CD14-positive monocyte (primary cell): ENCODE data around the gene CENPA. TPM values are rescaled to one million over a fixed set of nuclear protein-coding genes. Genes with fewer than 3 reads are reported as not detected.

Experiments used
- DNase-seq, 3 donors: peaks; one replicate each; pipeline ENCODE4 v3.0.0-alpha.2; 2011 to 2022
- H2AFZ ChIP-seq: 2 replicates; pipeline ENCODE4 v1.6.0; 2012; ENCODE audit warnings: mild to moderate bottlenecking, low read depth, low read length, inconsistent platforms; ENCODE audit not compliant: insufficient read depth, poor library complexity, severe bottlenecking
- H3K27ac ChIP-seq, 2 donors: 1 replicate in 1 of 2; 2 replicates in 1 of 2; pipeline ENCODE4 v1.5.1; 2012 to 2013; ENCODE audit warnings: low read length in 2 of 2, control low read depth in 1 of 2, inconsistent platforms in 1 of 2, low read depth in 1 of 2, mild to moderate bottlenecking in 1 of 2
- H3K27me3 ChIP-seq, 2 donors: one replicate each; pipeline versions ENCODE4 v1.6.0 to v1.6.1; 2011 to 2013; ENCODE audit warnings: low read length in 2 of 2; ENCODE audit not compliant: control insufficient read depth in 2 of 2, insufficient read depth in 2 of 2
- H3K36me3 ChIP-seq, 2 donors: replicated peaks in 1 of 2; 1 replicate in 1 of 2; 2 replicates in 1 of 2; pipeline versions ENCODE4 v1.5.1 to v1.6.1; 2012 to 2013; ENCODE audit warnings: low read length in 2 of 2, control low read depth in 1 of 2, inconsistent platforms in 1 of 2, mild to moderate bottlenecking in 1 of 2; ENCODE audit not compliant: insufficient read depth in 2 of 2, control insufficient read depth in 1 of 2
- H3K4me1 ChIP-seq, 2 donors: 1 replicate in 1 of 2; 2 replicates in 1 of 2; pipeline versions ENCODE4 v1.5.1 to v1.6.1; 2012 to 2013; ENCODE audit warnings: low read length in 2 of 2, control low read depth in 1 of 2, inconsistent platforms in 1 of 2, mild to moderate bottlenecking in 1 of 2, moderate library complexity in 1 of 2; ENCODE audit not compliant: insufficient read depth in 2 of 2, control insufficient read depth in 1 of 2
- H3K4me2 ChIP-seq: replicated peaks from 2 replicates; pipeline ENCODE3; 2012; ENCODE audit warnings: low read length, moderate library complexity, mild to moderate bottlenecking; ENCODE audit not compliant: poor library complexity, severe bottlenecking; ENCODE audit errors: extremely low read depth
- H3K4me3 ChIP-seq, 3 experiments: fragments of 200-600 bp in 1 of 3; sonication (generic) in 1 of 3; replicated peaks in 1 of 3; 1 replicate in 2 of 3; 2 replicates in 1 of 3; pipeline ENCODE4 v1.5.1; 2011 to 2013; ENCODE audit warnings: low read length in 3 of 3, mild to moderate bottlenecking in 3 of 3, control low read depth in 2 of 3, low read depth in 2 of 3, inconsistent platforms in 1 of 3, moderate library complexity in 1 of 3
- H3K79me2 ChIP-seq: 2 replicates; pipeline ENCODE4 v1.6.0; 2012; ENCODE audit warnings: mild to moderate bottlenecking, control low read depth, inconsistent platforms, low read length, moderate library complexity; ENCODE audit not compliant: insufficient read depth
- H3K9ac ChIP-seq: 2 replicates; pipeline ENCODE4 v1.6.0; 2017; ENCODE audit warnings: low read length, mild to moderate bottlenecking; ENCODE audit not compliant: insufficient read depth, poor library complexity, severe bottlenecking
- H3K9me3 ChIP-seq, 2 donors: replicated peaks in 1 of 2; 1 replicate in 1 of 2; 2 replicates in 1 of 2; pipeline versions ENCODE4 v1.5.1 to v1.6.1; 2012 to 2013; ENCODE audit warnings: low read length in 2 of 2, control low read depth in 1 of 2; ENCODE audit not compliant: control insufficient read depth in 1 of 2, insufficient read depth in 1 of 2
- H4K20me1 ChIP-seq: 2 replicates; pipeline ENCODE4 v1.6.0; 2012; ENCODE audit warnings: mild to moderate bottlenecking, low read length, control low read depth, moderate library complexity; ENCODE audit not compliant: insufficient read depth
- H3K27ac Mint-ChIP-seq, 7 donors: one replicate each; pipeline ENCODE4 v1.8.0; 2020; ENCODE audit warnings: mild to moderate bottlenecking in 7 of 7, mixed read lengths in 7 of 7, moderate library complexity in 6 of 7, inconsistent platforms in 2 of 7
- H3K27me3 Mint-ChIP-seq, 3 donors: one replicate each; pipeline ENCODE4 v1.8.0; 2021 to 2022; ENCODE audit warnings: low read depth in 3 of 3, mild to moderate bottlenecking in 3 of 3, mixed read lengths in 3 of 3, moderate library complexity in 3 of 3, inconsistent platforms in 1 of 3
- H3K36me3 Mint-ChIP-seq, 2 donors: one replicate each; pipeline ENCODE4 v1.8.0; 2020; ENCODE audit warnings: mixed read lengths in 2 of 2, inconsistent platforms in 1 of 2, mild to moderate bottlenecking in 1 of 2
- H3K4me1 Mint-ChIP-seq: one replicate; pipeline ENCODE4 v1.8.0; 2020; ENCODE audit warnings: mild to moderate bottlenecking, mixed read lengths
- H3K4me3 Mint-ChIP-seq, 2 donors: one replicate each; pipeline ENCODE4 v1.8.0; 2020; ENCODE audit warnings: mild to moderate bottlenecking in 2 of 2, mixed read lengths in 2 of 2, moderate library complexity in 1 of 2
- H3K9me3 Mint-ChIP-seq, 7 donors: one replicate each; pipeline ENCODE4 v1.8.0; 2020 to 2022; ENCODE audit warnings: mixed read lengths in 7 of 7, mild to moderate bottlenecking in 6 of 7, moderate library complexity in 6 of 7, inconsistent platforms in 2 of 7
- WGBS: methylation state at CpG from one replicate; pipeline ENCODE4 v1.1.5; 2013; ENCODE audit warnings: missing lambda C conversion rate; ENCODE audit not compliant: insufficient coverage; 5-methylcytosine and 5-hydroxymethylcytosine counted together
- intact Hi-C, 2 donors: fragments of 100-400 bp; cut with micrococcal nuclease; formaldehyde crosslinking; loops; one replicate each; pipeline versions ENCODE4 v1.15.0 to v1.15.1; 2023
- polyA plus RNA-seq, 3 donors: library from polyadenylated mRNA; depleted of rRNA in 1 of 3; unstranded in 2 of 3; stranded (reverse) in 1 of 3; fragments of 300-500 nt in 2 of 3; fragments of >200 nt in 1 of 3; fragmentation: Illumina TruSeq in 2 of 3; gene quantifications; 1 replicate in 2 of 3; 2 replicates in 1 of 3; pipeline ENCODE4 v1.2.3, GENCODE V29; 2012 to 2021
- TF ChIP-seq, protein P1 (sequence below): fragments of 200-600 bp; IDR thresholded peaks from one replicate; pipeline ENCODE4 v1.8.0; 2022; ENCODE audit warnings: antibody characterized with exemption, mild to moderate bottlenecking

CENPA gene
- polyA plus RNA-seq, 3 donors, result 0.24 TPM; not detected in 2

DNA sequence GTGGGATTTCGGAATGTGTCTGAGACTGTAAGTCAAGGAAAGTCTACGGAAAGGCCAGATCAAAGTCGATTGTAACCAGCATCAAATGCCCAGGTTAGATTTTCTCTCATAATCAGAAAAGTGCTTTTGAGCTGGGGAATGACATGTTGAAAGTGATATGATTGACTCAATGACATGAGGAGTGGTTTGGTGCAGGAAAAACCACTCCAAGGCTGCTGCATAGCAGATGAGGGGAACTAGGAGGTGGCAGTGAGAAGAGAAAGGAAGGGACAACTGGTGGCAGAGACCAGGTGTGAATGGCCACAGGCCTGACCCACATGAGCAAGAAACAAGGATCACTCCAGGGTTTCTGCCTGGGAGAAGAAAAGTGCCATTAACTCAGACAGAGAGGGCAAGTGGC is 20.9 kb upstream of the CENPA start:
- DNase-seq, result no peak
- H4K20me1 ChIP-seq, result peaks cover 32% of the 10 kb centered on the region
- Mint-ChIP-seq H3K4me1 (peaks cover 55% of the 10 kb centered on the region), H3K27ac (peak overlapping the region; percentile 73 to 96 (median 92)), H3K36me3 (peaks cover 11 to 13% of the 10 kb centered on the region in 2 donors), H3K4me3 (peak overlapping the region; percentile 97 to 99), H3K9me3 (peaks cover 0 to 2% (median 0%) of the 10 kb centered on the region in 7 donors), H3K27me3 (peaks cover 1 to 15% (median 8%) of the 10 kb centered on the region in 3 donors)
- H3K9me3 ChIP-seq, result no peaks in the 10 kb centered on the region
- TF ChIP-seq, protein P1, sequence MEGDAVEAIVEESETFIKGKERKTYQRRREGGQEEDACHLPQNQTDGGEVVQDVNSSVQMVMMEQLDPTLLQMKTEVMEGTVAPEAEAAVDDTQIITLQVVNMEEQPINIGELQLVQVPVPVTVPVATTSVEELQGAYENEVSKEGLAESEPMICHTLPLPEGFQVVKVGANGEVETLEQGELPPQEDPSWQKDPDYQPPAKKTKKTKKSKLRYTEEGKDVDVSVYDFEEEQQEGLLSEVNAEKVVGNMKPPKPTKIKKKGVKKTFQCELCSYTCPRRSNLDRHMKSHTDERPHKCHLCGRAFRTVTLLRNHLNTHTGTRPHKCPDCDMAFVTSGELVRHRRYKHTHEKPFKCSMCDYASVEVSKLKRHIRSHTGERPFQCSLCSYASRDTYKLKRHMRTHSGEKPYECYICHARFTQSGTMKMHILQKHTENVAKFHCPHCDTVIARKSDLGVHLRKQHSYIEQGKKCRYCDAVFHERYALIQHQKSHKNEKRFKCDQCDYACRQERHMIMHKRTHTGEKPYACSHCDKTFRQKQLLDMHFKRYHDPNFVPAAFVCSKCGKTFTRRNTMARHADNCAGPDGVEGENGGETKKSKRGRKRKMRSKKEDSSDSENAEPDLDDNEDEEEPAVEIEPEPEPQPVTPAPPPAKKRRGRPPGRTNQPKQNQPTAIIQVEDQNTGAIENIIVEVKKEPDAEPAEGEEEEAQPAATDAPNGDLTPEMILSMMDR, result no peak
- intact Hi-C loops, result loop anchor here in 1 of 2 donors (10.0 kb wide), 2 partner anchors 420 to 1970 kb away; partner anchors contain the start of genes ADGRF3, CENPO, PTRHD1 and SELENOI
- H3K79me2 ChIP-seq, result peaks cover 45% of the 10 kb centered on the region
- peak overlapping the region; percentile 88 for H2AFZ ChIP-seq
- WGBS, result 60% methylated on average over 2 of the region's 3 CpGs
- peak overlapping the region; percentile 96 for H3K9ac ChIP-seq
- H3K36me3 ChIP-seq, result no peaks in the 10 kb centered on the region
- H3K27ac ChIP-seq, result peak overlapping the region in 1 of 2 donors; percentile 91
- H3K4me3 ChIP-seq, result peak overlapping the region; percentile 66 to 98 (median 94)
- peaks cover 0 to 5% of the 10 kb centered on the region in 2 donors for H3K27me3 ChIP-seq
- peaks cover 57 to 59% of the 10 kb centered on the region in 2 donors for H3K4me1 ChIP-seq
- H3K4me2 ChIP-seq, result peak overlapping the region; percentile 92

DNA sequence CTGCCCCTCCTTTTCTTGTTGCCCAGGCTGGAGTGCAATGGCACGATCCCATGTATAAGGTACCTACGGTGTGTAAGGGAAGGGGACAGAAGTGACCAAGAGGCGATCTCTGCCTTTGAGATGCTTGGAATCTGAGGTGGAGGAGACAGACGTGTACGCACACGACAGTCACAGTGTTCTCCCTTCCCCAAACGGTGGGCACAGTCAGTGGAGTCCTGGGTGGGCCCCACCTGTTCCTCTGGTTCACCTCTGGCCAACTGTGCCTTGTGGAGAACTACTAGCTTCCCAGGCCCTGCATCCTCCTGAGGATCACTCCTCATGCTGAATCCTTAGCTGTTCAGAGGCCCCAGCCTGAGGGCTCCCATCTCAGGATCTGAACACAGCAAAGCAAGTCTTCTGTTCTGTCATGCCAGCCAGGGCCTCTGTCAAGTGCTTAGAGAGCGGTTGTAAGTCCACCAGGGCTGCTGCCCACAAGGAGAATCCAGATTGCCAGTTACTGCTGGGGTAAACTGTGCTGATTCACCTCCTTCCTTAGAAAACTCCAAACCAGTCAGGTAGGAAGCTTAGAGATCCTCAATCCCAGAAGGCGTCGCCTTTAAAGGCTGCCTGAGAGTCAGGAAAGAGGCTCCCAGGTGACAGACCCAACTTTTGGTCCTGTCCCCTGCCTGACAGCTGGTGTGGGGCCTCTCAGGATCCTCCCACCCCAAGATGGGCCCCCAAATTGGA is 20.2 kb upstream of the CENPA start:
- Histone ChIP-seq H3K27me3 (peaks cover 0 to 5% of the 10 kb centered on the region in 2 donors), H3K9ac (peak overlapping the region; percentile 96), H3K36me3 (no peaks in the 10 kb centered on the region), H3K4me2 (peak overlapping the region; percentile 92), H3K79me2 (peaks cover 52% of the 10 kb centered on the region), H3K4me1 (peaks cover 59 to 64% of the 10 kb centered on the region in 2 donors), H3K27ac (peak overlapping the region in 1 of 2 donors; percentile 91), H3K9me3 (no peaks in the 10 kb centered on the region), H3K4me3 (peak overlapping the region in 1 of 3 experiments; percentile 94), H2AFZ (no peak overlapping the region), H4K20me1 (peaks cover 39% of the 10 kb centered on the region)
- TF ChIP-seq, protein P1, result no peak
- H3K4me1 Mint-ChIP-seq, result peaks cover 59% of the 10 kb centered on the region
- H3K4me3 Mint-ChIP-seq, result peak overlapping the region; percentile 97 to 99
- peaks cover 11 to 19% of the 10 kb centered on the region in 2 donors for H3K36me3 Mint-ChIP-seq
- WGBS, result 98% methylated on average over 8 of the region's 10 CpGs
- peaks cover 1 to 15% (median 8%) of the 10 kb centered on the region in 3 donors for H3K27me3 Mint-ChIP-seq
- peaks cover 0 to 2% (median 0%) of the 10 kb centered on the region in 7 donors for H3K9me3 Mint-ChIP-seq
- H3K27ac Mint-ChIP-seq, result peak overlapping the region in 4 of 7 donors; percentile 13 to 95 (median 64)
- no peak for DNase-seq
- intact Hi-C loops, result loop anchor here in 1 of 2 donors (10.0 kb wide), 2 partner anchors 421 to 1971 kb away; partner anchors contain the start of genes ADGRF3, CENPO, PTRHD1 and SELENOI
